GM12872 (cell line): ENCODE measurements around the gene GJB6.

Source experiments
- CTCF ChIP-seq: IDR thresholded peaks from 3 replicates; pipeline ENCODE4 v1.5.1; 2011; ENCODE audit warnings: low read depth, mild to moderate bottlenecking, low read length, moderate library complexity; ENCODE audit not compliant: insufficient read depth

The GJB6 gene

GRCh38 chr13:20221772-20222171, 10.3 kb downstream of the GJB6 start:
- no peak for TF ChIP-seq CTCF

GRCh38 chr13:20219577-20219976, 12.5 kb downstream of the GJB6 start:
- TF ChIP-seq CTCF: no peak

- TF ChIP-seq CTCF: no peak
Measured at GRCh38 chr13:20217168-20217567, 15.0 kb downstream of the GJB6 start.

- no peak for TF ChIP-seq CTCF
Measured at GRCh38 chr13:20209948-20210347, 22.2 kb downstream of the GJB6 start.

- no peak for TF ChIP-seq CTCF
Measured at GRCh38 chr13:20206698-20207235, 25.4 kb downstream of the GJB6 start.

GRCh38 chr13:20206065-20206697, 25.9 kb downstream of the GJB6 start:
- no peak for TF ChIP-seq CTCF

- TF ChIP-seq CTCF: no peak
Measured at GRCh38 chr13:20198781-20199180, 33.3 kb downstream of the GJB6 start.

- TF ChIP-seq CTCF: peak; percentile 82
Measured at GRCh38 chr13:20197361-20197834, 34.7 kb downstream of the GJB6 start.
